IMR-90 (cell line): ENCODE results near the gene NDNF. TPM values are rescaled to one million over a fixed set of nuclear protein-coding genes. Genes with fewer than 3 reads are reported as not detected.

Source experiments
- ATAC-seq: fragments of 200-7000 bp; cut with Tn5 transposase; 2 replicates; pipeline ENCODE4 v1.9.1; 2020; ENCODE audit warnings: low read depth, mild to moderate bottlenecking, moderate library complexity
- BruUV-seq: library from RNA; stranded (reverse); fragments of 400-500 nt; replicated peaks from 2 replicates; lab custom pipeline; 2021; lab: Mats Ljungman, UMichigan
- CTCF ChIA-PET: fragments of 300-600 bp; formaldehyde crosslinking; extraction: SDS; loops from one replicate; lab custom pipeline; 2021; ENCODE audit warnings: antibody characterized with exemption; lab: Yijun Ruan, JAX
- POLR2A ChIA-PET: fragments of 300-600 bp; sonication (Branson Sonifier 250); formaldehyde crosslinking; loops from one replicate; lab custom pipeline; 2022; ENCODE audit warnings: antibody characterized with exemption; ENCODE audit not compliant: unreplicated experiment; lab: Charles Lee
- DNase-seq: peaks from one replicate; pipeline ENCODE4 v3.0.0; 2013
- H2AFZ ChIP-seq: replicated peaks from 2 replicates; pipeline ENCODE3; 2013; ENCODE audit warnings: low read length, mild to moderate bottlenecking; ENCODE audit not compliant: poor library complexity
- H2AK5ac ChIP-seq: 2 replicates; pipeline ENCODE4 v1.6.1; 2013; ENCODE audit warnings: low read depth, low read length, inconsistent platforms
- H2AK9ac ChIP-seq: replicated peaks from 2 replicates; pipeline ENCODE3; 2013; ENCODE audit warnings: mild to moderate bottlenecking, low read depth, low read length, moderate library complexity; ENCODE audit not compliant: poor library complexity
- H2BK120ac ChIP-seq: 2 replicates; pipeline ENCODE4 v1.6.1; 2013; ENCODE audit warnings: low read depth, low read length, inconsistent platforms
- H2BK15ac ChIP-seq: 3 replicates; pipeline ENCODE4 v1.6.1; 2013; ENCODE audit warnings: low read depth, low read length, inconsistent platforms
- H2BK20ac ChIP-seq: 2 replicates; pipeline ENCODE4 v1.6.1; 2013; ENCODE audit warnings: low read depth, mild to moderate bottlenecking, inconsistent platforms, low read length, moderate library complexity
- H2BK5ac ChIP-seq: 2 replicates; pipeline ENCODE4 v1.6.1; 2013; ENCODE audit warnings: mild to moderate bottlenecking, low read depth, low read length, inconsistent platforms; ENCODE audit not compliant: poor library complexity, severe bottlenecking
- H3K14ac ChIP-seq: replicated peaks from 2 replicates; pipeline ENCODE4 v1.6.1; 2013; ENCODE audit warnings: low read depth, low read length, inconsistent platforms
- H3K18ac ChIP-seq: 2 replicates; pipeline ENCODE4 v1.6.1; 2013; ENCODE audit warnings: low read depth, low read length, control low read depth
- H3K23ac ChIP-seq: 2 replicates; pipeline ENCODE4 v1.6.1; 2013; ENCODE audit warnings: low read depth, low read length, inconsistent platforms
- H3K27ac ChIP-seq: 2 replicates; pipeline ENCODE4 v1.5.1; 2013; ENCODE audit warnings: mild to moderate bottlenecking, control low read depth, low read length; ENCODE audit not compliant: insufficient read depth
- H3K27me3 ChIP-seq: 2 replicates; pipeline ENCODE4 v1.6.1; 2013; ENCODE audit warnings: low read length; ENCODE audit not compliant: control insufficient read depth, insufficient read depth
- H3K36me3 ChIP-seq: 2 replicates; pipeline ENCODE4 v1.6.1; 2013; ENCODE audit warnings: low read length, mixed read lengths; ENCODE audit not compliant: control insufficient read depth, insufficient read depth
- H3K4ac ChIP-seq: 2 replicates; pipeline ENCODE4 v1.6.1; 2013; ENCODE audit warnings: low read depth, low read length, inconsistent platforms
- H3K4me1 ChIP-seq: 2 replicates; pipeline ENCODE4 v1.6.1; 2013; ENCODE audit warnings: low read length, mixed read lengths; ENCODE audit not compliant: control insufficient read depth, insufficient read depth
- H3K4me2 ChIP-seq: 2 replicates; pipeline ENCODE4 v1.6.1; 2013; ENCODE audit warnings: low read depth, mild to moderate bottlenecking, control low read depth, low read length, moderate library complexity
- H3K4me3 ChIP-seq: 2 replicates; pipeline ENCODE4 v1.5.1; 2013; ENCODE audit warnings: low read depth, mild to moderate bottlenecking, control low read depth, low read length, moderate library complexity; ENCODE audit not compliant: insufficient read depth
- H3K56ac ChIP-seq: 2 replicates; pipeline ENCODE4 v1.6.1; 2013; ENCODE audit warnings: low read length, inconsistent platforms; ENCODE audit not compliant: insufficient read depth; ENCODE audit errors: extremely low read depth
- H3K79me1 ChIP-seq, 2 experiments: 2 replicates each; pipeline ENCODE4 v1.6.1; 2013; ENCODE audit warnings: low read length in 2 of 2, inconsistent platforms in 1 of 2, low read depth in 1 of 2
- H3K9ac ChIP-seq: 2 replicates; pipeline ENCODE4 v1.6.1; 2013; ENCODE audit warnings: low read depth, low read length, control low read depth
- H3K9me1 ChIP-seq: 2 replicates; pipeline ENCODE4 v1.6.1; 2013; ENCODE audit warnings: low read length, inconsistent platforms; ENCODE audit not compliant: insufficient read depth
- H3K9me3 ChIP-seq: 2 replicates; pipeline ENCODE4 v1.6.1; 2013; ENCODE audit warnings: low read length; ENCODE audit not compliant: control insufficient read depth, insufficient read depth
- H4K20me1 ChIP-seq: 2 replicates; pipeline ENCODE4 v1.6.1; 2013; ENCODE audit warnings: low read length, inconsistent platforms; ENCODE audit not compliant: insufficient read depth
- H4K5ac ChIP-seq: 2 replicates; pipeline ENCODE4 v1.6.1; 2013; ENCODE audit warnings: mild to moderate bottlenecking, low read depth, low read length, control low read depth
- H4K8ac ChIP-seq, 2 experiments: 2 replicates each; pipeline ENCODE4 v1.6.1; 2013; ENCODE audit warnings: low read depth in 2 of 2, low read length in 2 of 2, control low read depth in 1 of 2, inconsistent platforms in 1 of 2
- H4K91ac ChIP-seq: 2 replicates; pipeline ENCODE4 v1.6.1; 2013; ENCODE audit warnings: low read depth, low read length, inconsistent platforms; ENCODE audit not compliant: insufficient read depth
- BHLHE40 ChIP-seq: fragments of 150-350 bp; IDR thresholded peaks from 2 replicates; pipeline ENCODE4 v1.6.1; 2016; ENCODE audit warnings: mild to moderate bottlenecking, low read depth, low read length
- CEBPB ChIP-seq: IDR thresholded peaks from 2 replicates; pipeline ENCODE4 v1.6.1; 2012; ENCODE audit warnings: low read depth, low read length, improper control_type of control experiment
- CHD1 ChIP-seq: IDR thresholded peaks from 2 replicates; pipeline ENCODE4 v1.6.1; 2012; ENCODE audit warnings: low read depth, low read length, improper control_type of control experiment
- CTCF ChIP-seq: conservative IDR thresholded peaks from 2 replicates; pipeline ENCODE4 v1.5.1; 2012; ENCODE audit warnings: mild to moderate bottlenecking, low read depth, low read length, improper control_type of control experiment
- ELK1 ChIP-seq: fragments of 150-350 bp; IDR thresholded peaks from 2 replicates; pipeline ENCODE4 v1.6.1; 2016; ENCODE audit warnings: low read depth, mild to moderate bottlenecking, low read length, moderate library complexity, borderline replicate concordance
- FOS ChIP-seq: fragments of 150-350 bp; IDR thresholded peaks from 2 replicates; pipeline ENCODE4 v1.6.1; 2016; ENCODE audit warnings: low read depth, low read length
- MAFK ChIP-seq: IDR thresholded peaks from 2 replicates; pipeline ENCODE4 v1.6.1; 2012; ENCODE audit warnings: low read depth, low read length, improper control_type of control experiment
- MXI1 ChIP-seq: IDR thresholded peaks from 2 replicates; pipeline ENCODE4 v1.6.1; 2012; ENCODE audit warnings: low read depth, mild to moderate bottlenecking, low read length, moderate library complexity, borderline replicate concordance
- POLR2A ChIP-seq: IDR thresholded peaks from 2 replicates; pipeline ENCODE4 v1.6.1; 2012; ENCODE audit warnings: mild to moderate bottlenecking, low read depth, low read length
- RAD21 ChIP-seq: IDR thresholded peaks from 2 replicates; pipeline ENCODE4 v1.6.1; 2012; ENCODE audit warnings: low read length, improper control_type of control experiment
- RCOR1 ChIP-seq: IDR thresholded peaks from 2 replicates; pipeline ENCODE4 v1.6.1; 2012; ENCODE audit warnings: mild to moderate bottlenecking, low read length, improper control_type of control experiment; ENCODE audit not compliant: insufficient replicate concordance
- SMC3 ChIP-seq: fragments of 150-350 bp; IDR thresholded peaks from 2 replicates; pipeline ENCODE4 v1.6.1; 2016; ENCODE audit warnings: low read depth, mild to moderate bottlenecking, antibody characterized with exemption, low read length, moderate library complexity
- USF2 ChIP-seq: fragments of 150-350 bp; IDR thresholded peaks from 2 replicates; pipeline ENCODE4 v1.6.1; 2017; ENCODE audit warnings: mild to moderate bottlenecking, antibody characterized with exemption, low read length, low read depth
- WGBS, 2 experiments: methylation state at CpG; one replicate each; pipeline versions ENCODE4 v1.1.5 to v1.1.7; 2013; ENCODE audit warnings: missing lambda C conversion rate in 2 of 2; ENCODE audit not compliant: insufficient read length in 1 of 2; ENCODE audit errors: extremely low coverage in 2 of 2; 5-methylcytosine and 5-hydroxymethylcytosine counted together
- dilution Hi-C: fragments of 300-500 bp; cut with HindIII; formaldehyde crosslinking; loops from one replicate; pipeline ENCODE4 v1.14.3; 2018; ENCODE audit warnings: low sequenced_read_pairs; ENCODE audit not compliant: unreplicated experiment
- in situ Hi-C: fragments of 300-500 bp; cut with MboI; formaldehyde crosslinking; loops from 3 replicates; pipeline ENCODE4 v1.14.3; 2019; ENCODE audit warnings: low sequenced_read_pairs, inconsistent platforms, mixed read lengths
- intact Hi-C: fragments of 100-400 bp; cut with micrococcal nuclease; formaldehyde crosslinking; loops from 2 replicates; pipeline ENCODE4 v1.10.0; 2022
- polyA plus RNA-seq, 3 experiments: library from polyadenylated mRNA; depleted of rRNA; stranded (reverse); fragments of >200 nt; gene quantifications; 2 replicates each; pipeline ENCODE4 v1.2.3, GENCODE V29; 2012; ENCODE audit warnings: low replicate concordance in 1 of 3
- total RNA-seq: library from RNA; depleted of rRNA; stranded (reverse); fragments of >200 nt; gene quantifications from 2 replicates; pipeline ENCODE4 v1.2.3, GENCODE V29; 2012

NDNF gene
- total and polyA plus RNA-seq, 2 of the 4 experiments (the other 2 are of a cell fraction): under 0.01 TPM; not detected in 1

GRCh38 chr4:121056066-121056465 is 16.3 kb downstream of the NDNF start:
- DNase-seq (no peak), ATAC-seq (no peak)
- H2AK9ac ChIP-seq: no peak overlapping the region
- H3K4me1 ChIP-seq: no peaks in the 10 kb centered on the region
- H3K23ac ChIP-seq: no peak overlapping the region
- no peaks in the 10 kb centered on the region for H3K36me3 ChIP-seq
- intact Hi-C loops (no loop called here), dilution Hi-C loops (no loop called here), in situ Hi-C loops (no loop called here)
- CTCF ChIA-PET: no interaction called here
- H4K5ac ChIP-seq: no peak overlapping the region
- no peak overlapping the region for H3K4me3 ChIP-seq
- POLR2A ChIA-PET: no interaction called here
- H4K91ac ChIP-seq: no peak overlapping the region
- no peak overlapping the region for H3K14ac ChIP-seq
- no peak overlapping the region for H3K27ac ChIP-seq
- no peak overlapping the region for H3K56ac ChIP-seq
- H4K20me1 ChIP-seq: no peaks in the 10 kb centered on the region
- H3K4me2 ChIP-seq: no peak overlapping the region
- H3K9me1 ChIP-seq: no peaks in the 10 kb centered on the region
- no peaks in the 10 kb centered on the region for H3K9me3 ChIP-seq
- TF ChIP-seq USF2 (no peak), CEBPB (no peak), ELK1 (no peak), RAD21 (no peak), BHLHE40 (no peak), MXI1 (no peak), CTCF (no peak), CHD1 (no peak), POLR2A (no peak), FOS (no peak), MAFK (no peak), RCOR1 (no peak), SMC3 (no peak)
- no peak overlapping the region for H2BK20ac ChIP-seq
- H2AK5ac ChIP-seq: no peak overlapping the region
- no peak overlapping the region for H2BK5ac ChIP-seq
- H2BK120ac ChIP-seq: no peak overlapping the region
- H3K79me1 ChIP-seq: no peaks in the 10 kb centered on the region
- H2AFZ ChIP-seq: no peak overlapping the region
- H3K18ac ChIP-seq: no peak overlapping the region
- no peak overlapping the region for H2BK15ac ChIP-seq
- no peak overlapping the region for H3K4ac ChIP-seq
- peaks cover 5% of the 10 kb centered on the region for H3K27me3 ChIP-seq
- WGBS, 2 experiments: 100% methylated on average over 2 of the region's 3 CpGs; no CpG with 5 or more reads in 1 of the 2 experiments
- H3K9ac ChIP-seq: no peak overlapping the region
- no peak overlapping the region for H4K8ac ChIP-seq
- BruUV-seq: no TSS peak
